GM21717 (cell line): Measurements from ENCODE around the gene CRYBB1.

ENCODE experiments used
- ATAC-seq: cut with Tn5 transposase; IDR thresholded peaks from one replicate; pipeline ENCODE4 v1.9.1; 2021; ENCODE audit warnings: mild to moderate bottlenecking, moderate library complexity; ENCODE audit not compliant: unreplicated experiment

Gene CRYBB1

GRCh38 chr22:26610072-26610958 lies 7.5 kb downstream of the CRYBB1 start:
- peak; percentile 67 for ATAC-seq

GRCh38 chr22:26609287-26609686 lies 8.5 kb downstream of the CRYBB1 start:
- ATAC-seq = no peak

- no peak for ATAC-seq
Observed at GRCh38 chr22:26608129-26608528, 9.7 kb downstream of the CRYBB1 start.

- no peak for ATAC-seq
Observed at GRCh38 chr22:26606611-26607010, 11.2 kb downstream of the CRYBB1 start.

GRCh38 chr22:26604368-26604767 lies 13.5 kb downstream of the CRYBB1 start:
- no peak for ATAC-seq

- no peak for ATAC-seq
Observed at GRCh38 chr22:26602127-26602526, 15.7 kb downstream of the CRYBB1 start.

- no peak for ATAC-seq
Observed at GRCh38 chr22:26601726-26602125, 16.1 kb downstream of the CRYBB1 start.

GRCh38 chr22:26599505-26599904 lies 18.3 kb downstream of the CRYBB1 start:
- ATAC-seq = no peak

- ATAC-seq = no peak
Observed at GRCh38 chr22:26597480-26597879, 20.3 kb downstream of the CRYBB1 start.

- no peak for ATAC-seq
Observed at GRCh38 chr22:26597026-26597425, 20.8 kb downstream of the CRYBB1 start.

GRCh38 chr22:26593763-26594162 lies 24.1 kb downstream of the CRYBB1 start:
- ATAC-seq = no peak

- no peak for ATAC-seq
Observed at GRCh38 chr22:26592421-26592891, 25.4 kb downstream of the CRYBB1 start.

- ATAC-seq = peak; percentile 55
Observed at GRCh38 chr22:26589845-26590736, 27.7 kb downstream of the CRYBB1 start, which contains the start of gene TPST2. Gene TPST2 (minus strand): TSS chr22:26590132. CDS start chr22:26541630, 48,502 bp downstream.

- peak; percentile 13 for ATAC-seq
Observed at GRCh38 chr22:26589367-26589844, 28.4 kb downstream of the CRYBB1 start.

- no peak for ATAC-seq
Observed at GRCh38 chr22:26588729-26589366, 29.0 kb downstream of the CRYBB1 start.

- ATAC-seq = no peak
Observed at GRCh38 chr22:26587991-26588613, 29.7 kb downstream of the CRYBB1 start.

- ATAC-seq = no peak
Observed at GRCh38 chr22:26586556-26587325, 31.1 kb downstream of the CRYBB1 start.

- ATAC-seq = no peak
Observed at GRCh38 chr22:26585104-26585790, 32.6 kb downstream of the CRYBB1 start.

GRCh38 chr22:26584010-26584409 lies 33.8 kb downstream of the CRYBB1 start:
- ATAC-seq = no peak
